Activated CD4-positive, alpha-beta T cell treated with anti-CD3 and anti-CD28 coated beads for 4 hours (primary cell): ENCODE data around the gene BACH2.
"Not testable (repeated sequence)": the region's sequence is repeated elsewhere in the genome, so short reads cannot be mapped to it uniquely, and the experiment has no call there.

ENCODE experiments used
- DNase-seq, 2 donors: peaks; one replicate each; pipeline ENCODE4 v3.0.0-alpha.2; 2020

BACH2 gene

GRCh38 chr6:89927791-89928550 is 368.7 kb downstream of the BACH2 start:
- DNase-seq, result no peak

DNA sequence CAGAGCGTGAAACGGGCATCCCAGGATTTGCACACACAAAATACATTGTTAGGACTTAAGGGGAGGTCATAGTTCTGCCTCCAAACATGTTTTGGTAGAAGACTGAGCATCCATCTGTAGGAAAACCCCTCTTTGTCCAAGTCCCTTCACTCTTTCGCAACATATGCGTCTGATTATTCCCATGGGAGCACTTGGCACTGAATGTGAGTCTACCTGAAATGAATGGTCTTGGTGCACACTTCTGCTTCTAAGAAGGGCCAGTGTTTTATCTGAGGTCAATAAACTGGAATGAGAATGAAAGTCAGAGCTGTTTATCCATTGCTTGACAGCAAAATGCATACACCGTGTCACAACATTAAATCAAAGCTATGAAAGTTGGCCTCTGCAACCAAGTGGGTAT is 369.4 kb downstream of the BACH2 start:
- no peak for DNase-seq

GRCh38 chr6:89925826-89926225 is 370.8 kb downstream of the BACH2 start:
- DNase-seq, result no peak

DNA sequence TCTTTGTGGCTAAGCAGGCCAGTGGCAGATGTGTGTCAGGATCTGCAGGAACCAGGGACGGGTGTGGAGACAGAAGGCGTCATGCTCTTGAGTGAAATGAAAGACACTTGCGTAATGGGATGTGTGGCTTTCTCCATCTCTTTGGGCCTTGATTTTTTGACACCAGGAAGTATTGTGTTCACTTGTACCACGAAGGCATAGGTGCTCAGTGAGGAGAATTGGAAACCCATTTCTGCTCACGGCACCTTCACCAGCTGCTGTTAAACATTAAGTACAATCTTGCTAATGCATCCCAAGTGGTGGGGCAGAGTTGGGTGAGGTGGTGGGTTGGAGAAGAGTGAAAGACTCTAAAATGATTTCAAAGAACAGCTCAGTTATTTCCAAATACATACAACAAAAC is 372.4 kb downstream of the BACH2 start:
- no peak for DNase-seq

GRCh38 chr6:89921691-89922090 is 375.0 kb downstream of the BACH2 start:
- DNase-seq, result no peak

- no peak for DNase-seq
Measured at GRCh38 chr6:89921197-89921596, 375.4 kb downstream of the BACH2 start.

- DNase-seq, result no peak
Measured at GRCh38 chr6:89917801-89918366, 378.8 kb downstream of the BACH2 start.

DNA sequence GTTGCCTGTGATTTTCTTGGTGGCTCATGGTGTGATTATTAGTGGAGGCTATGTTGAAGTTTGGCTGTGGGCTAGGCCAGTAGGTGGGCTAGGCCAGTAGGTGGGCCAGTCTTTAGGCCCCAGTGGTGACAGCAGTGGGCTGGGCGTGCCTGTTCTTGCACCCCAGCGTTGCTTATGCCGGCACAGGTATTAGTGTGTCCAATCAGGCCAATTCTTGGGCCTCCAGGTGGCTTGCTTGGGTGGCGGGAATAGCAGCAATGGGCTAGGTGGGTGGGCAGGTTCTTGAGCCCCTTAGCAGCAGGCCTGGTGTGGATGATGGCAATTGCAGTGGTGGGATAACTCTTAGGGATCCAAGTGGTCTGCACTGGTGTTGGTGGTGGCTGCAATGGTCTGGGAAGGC is 379.4 kb downstream of the BACH2 start:
- DNase-seq, result no peak

GRCh38 chr6:89916136-89916920 is 380.3 kb downstream of the BACH2 start:
- DNase-seq, result no peak

- no peak for DNase-seq
Measured at GRCh38 chr6:89910902-89911240, 385.8 kb downstream of the BACH2 start.

DNA sequence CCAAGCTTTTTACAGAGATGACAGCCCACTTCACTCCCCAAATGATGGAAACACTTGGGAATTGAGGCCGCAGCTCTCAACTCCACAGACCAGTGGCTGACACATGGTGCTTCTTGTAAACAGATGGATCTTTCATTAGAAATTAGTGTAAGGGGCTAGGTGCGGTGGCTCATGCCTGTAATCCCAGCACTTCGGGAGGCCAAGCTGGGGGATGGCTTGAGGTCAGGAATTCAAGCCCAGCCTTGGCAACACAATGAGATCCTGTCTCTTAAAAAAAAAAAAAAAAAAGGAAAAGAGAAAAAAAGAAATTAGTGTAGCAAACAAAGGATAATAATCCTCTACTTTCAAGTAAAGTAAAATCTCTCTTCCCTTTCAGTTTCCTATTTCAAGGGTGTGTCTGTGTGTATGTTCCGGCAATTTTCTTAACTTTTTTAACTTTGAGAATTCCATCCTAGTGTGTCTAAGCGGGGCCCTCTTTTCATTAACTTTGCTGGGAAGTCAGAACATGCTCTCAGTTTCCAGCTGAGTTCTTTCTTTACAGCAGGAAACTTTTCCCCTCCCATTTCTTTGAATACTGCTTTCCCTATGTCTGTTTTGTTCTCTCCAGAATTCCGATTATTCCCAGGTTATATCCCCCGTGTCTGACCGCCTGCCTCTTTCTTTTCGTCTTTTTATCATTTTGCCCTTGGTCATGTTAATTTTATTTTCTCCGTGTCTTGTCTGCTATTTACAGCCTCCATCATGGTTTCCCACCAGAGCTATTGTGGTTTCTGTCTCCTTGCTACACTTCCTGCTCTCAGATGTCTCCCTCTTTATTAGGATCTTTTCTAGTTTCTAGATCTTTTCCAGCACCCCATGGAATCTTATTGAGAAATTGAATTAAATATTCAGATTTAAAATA is 386.4 kb downstream of the BACH2 start:
- DNase-seq, result not testable (repeated sequence)

DNA sequence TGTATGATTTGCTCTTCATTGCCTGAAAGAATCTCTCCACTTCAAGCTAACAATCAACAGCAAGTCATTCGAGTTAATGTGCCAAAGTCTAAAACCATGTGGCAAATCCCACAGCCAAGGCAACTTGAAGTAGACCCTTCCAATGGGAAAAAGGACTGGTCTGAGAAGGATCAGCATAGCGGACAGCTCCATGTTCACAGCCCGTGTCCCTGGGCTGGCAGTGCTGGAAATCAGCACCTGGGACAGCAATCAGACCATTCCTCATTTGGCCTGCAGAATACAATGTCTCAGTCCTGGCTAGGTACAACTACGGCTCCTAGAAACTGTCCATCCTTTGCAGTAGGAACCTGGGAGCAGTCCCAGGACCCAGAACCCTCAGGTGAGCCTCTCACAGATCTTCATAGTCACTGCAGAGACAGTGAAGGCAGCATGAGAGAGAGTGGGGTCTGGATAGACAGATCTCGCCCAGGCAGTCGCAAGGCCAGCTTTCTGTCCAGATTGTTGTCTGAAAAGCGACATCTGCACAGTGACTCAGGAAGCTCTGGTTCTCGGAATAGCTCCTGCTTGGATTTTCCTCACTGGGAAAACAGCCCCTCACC is 401.3 kb downstream of the BACH2 start:
- DNase-seq, result no peak

DNA sequence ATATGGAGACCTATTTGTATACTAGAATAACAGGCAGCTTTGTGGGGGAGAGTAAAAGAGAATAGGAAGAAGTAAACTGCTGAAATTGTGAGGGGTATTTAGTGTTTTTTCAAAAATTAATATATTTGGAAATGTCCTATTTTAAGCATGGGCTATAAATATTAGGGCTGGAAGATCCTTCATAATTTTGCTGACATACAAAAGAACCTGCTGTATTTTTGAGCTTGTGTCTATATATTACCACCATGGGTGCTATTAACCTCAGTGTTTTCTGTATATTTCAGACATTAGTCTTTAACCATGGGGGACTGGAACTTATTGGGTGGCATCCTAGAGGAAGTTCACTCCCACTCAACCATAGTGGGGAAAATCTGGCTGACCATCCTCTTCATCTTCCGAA is 402.5 kb downstream of the BACH2 start, which contains the start of gene GJA10:
Gene GJA10 (plus strand): TSS at position 301 of the 400 bp plus-strand sequence. CDS start 0 bp downstream, at position 301.
- DNase-seq, result no peak

DNA sequence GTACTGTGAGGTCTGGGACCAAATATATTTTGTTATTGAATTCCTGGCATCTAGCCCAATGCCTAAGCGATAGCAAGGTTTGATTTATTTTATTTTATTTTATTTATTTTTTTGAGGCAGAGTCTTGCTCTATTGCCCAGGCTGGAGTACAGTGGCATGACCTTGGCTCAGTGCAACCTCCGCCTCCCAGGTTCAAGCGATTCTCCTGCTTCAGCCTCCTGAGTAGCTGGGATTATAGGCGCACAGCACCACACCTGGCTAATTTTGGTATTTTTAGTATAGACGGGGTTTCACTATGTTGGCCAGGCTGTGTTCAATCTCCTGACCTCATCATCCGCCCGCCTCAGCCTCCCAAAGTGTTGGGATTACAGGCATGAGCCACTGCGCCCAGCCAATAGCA is 404.1 kb downstream of the BACH2 start:
- not testable (repeated sequence) for DNase-seq

GRCh38 chr6:89890845-89891528 is 405.7 kb downstream of the BACH2 start:
- DNase-seq, result not testable (repeated sequence)

DNA sequence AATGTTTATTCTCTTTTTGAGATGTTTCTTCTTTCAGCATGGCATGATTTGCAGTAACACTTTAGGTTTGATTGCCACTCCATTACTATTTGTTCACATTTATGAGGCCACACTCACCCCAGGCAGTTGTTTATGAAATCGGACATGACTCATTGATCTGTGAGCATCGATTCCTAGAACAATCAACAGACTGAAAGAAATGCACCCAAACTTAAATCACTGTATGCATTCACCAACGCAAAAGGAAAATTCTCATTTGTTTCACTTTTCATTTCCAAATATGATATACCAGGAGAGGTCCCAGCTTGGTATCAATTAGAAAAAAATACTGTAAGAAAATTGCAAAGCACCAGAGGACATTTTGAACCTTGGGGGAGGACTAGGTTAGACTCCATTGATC is 407.8 kb downstream of the BACH2 start:
- DNase-seq, result no peak

DNA sequence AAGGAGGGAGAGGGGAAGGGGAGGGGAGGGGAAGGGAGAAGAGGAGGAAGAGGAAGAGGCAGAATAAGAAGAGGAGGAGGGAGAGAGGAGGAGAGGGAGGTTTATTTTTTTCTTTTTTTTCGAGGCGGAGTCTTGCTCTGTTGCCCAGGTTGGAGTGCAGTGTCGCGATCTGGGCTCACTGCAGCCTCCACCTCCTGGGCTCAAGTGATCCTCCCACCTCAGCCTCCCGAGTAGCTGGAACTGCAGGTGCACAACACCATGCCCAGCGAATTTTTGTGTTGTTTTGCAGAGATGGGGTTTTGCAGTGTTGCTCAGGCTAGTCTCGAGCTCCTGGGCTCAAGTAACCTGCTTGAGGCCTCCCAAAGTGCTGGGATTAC is 408.5 kb downstream of the BACH2 start:
- DNase-seq, result no peak

DNA sequence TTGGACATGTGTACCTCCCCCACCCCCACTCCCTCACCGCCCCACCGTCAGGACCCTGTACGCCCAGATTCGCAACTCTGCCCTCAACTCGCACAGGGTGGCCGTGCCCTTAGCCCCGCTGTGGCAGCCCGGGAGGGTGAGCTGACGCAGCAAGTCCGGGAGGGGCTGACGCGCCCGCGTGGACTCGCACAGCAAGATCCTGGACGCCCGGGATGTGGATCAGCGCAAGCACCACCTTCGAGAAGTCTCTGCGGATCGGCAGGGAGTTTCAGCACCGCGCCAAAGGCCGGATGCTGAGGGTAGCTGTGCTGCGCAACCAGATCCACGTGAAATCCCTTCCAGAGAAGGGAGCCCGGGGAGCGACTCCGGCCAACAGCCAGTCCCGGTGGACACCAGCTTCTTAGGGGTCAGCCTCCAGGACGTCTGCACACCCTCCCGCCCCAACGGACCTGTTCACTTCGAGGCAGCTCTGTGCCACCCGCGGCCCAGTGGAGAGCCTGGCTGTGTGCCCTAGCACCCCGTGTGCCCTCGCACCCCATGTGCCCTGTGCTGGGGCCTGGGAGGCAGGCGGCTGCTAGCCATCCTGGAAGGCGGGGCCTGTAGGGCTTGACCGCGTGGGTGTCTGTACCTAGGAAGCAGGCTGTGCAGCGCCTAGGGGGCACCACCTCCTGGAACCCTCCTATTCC is 409.0 kb downstream of the BACH2 start:
- DNase-seq, result no peak

DNA sequence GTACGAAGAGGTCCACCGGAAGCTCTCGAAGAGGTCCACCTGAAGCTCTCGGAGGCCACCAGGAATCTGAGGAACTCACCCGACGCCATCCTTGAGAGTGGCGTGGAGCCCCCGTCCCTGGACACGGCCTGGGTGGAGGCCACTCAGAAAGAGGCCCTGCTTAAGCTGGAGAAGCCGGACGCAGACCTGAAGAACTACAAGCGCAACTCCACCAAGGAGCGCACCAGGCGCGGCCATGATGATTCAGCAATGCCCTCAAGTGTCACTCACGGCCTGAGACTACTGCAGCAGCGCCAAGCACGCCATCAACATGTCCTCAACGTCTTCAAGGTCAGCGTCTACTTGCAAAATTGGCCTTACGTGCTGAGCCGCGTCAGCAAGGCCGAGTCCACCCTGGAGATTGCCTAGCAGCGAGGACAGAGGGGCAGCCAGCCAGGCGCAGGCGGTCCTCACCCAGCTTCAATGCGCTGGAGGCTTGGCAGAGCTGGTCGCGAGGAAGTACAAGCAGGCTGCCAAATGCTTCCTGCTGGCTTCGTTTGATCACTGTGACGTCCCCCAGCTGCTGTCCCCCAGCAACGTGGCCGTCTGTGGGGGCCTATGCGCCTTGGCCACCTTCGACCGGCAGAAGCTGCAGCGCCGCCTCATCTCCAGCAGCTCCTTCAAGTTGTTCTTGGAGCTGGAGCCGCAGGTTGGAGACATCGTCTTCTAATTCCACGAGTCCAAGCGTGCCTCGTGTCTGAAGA is 410.1 kb downstream of the BACH2 start:
- no peak for DNase-seq
